Chondrocyte (in vitro differentiated cells): ENCODE results near the gene PLA2G2F. TPM values are rescaled to one million over a fixed set of nuclear protein-coding genes. Genes with fewer than 3 reads are reported as not detected.

Experiments
- DNase-seq: peaks from one replicate; pipeline ENCODE4 v3.0.0; 2021; ENCODE audit warnings: mixed read lengths, low spot score
- H3K27ac Mint-ChIP-seq: one replicate; pipeline ENCODE4 v1.8.0; 2021; ENCODE audit warnings: mild to moderate bottlenecking, moderate library complexity, mixed read lengths; ENCODE audit not compliant: unreplicated experiment
- H3K27me3 Mint-ChIP-seq: 2 replicates; pipeline ENCODE4 v1.8.0; 2021; ENCODE audit warnings: low read depth, mixed read lengths
- H3K36me3 Mint-ChIP-seq: 2 replicates; pipeline ENCODE4 v1.8.0; 2021; ENCODE audit warnings: low read depth, mixed read lengths
- H3K4me1 Mint-ChIP-seq: 2 replicates; pipeline ENCODE4 v1.8.0; 2021; ENCODE audit warnings: low read depth, mild to moderate bottlenecking, mixed read lengths
- H3K4me3 Mint-ChIP-seq: one replicate; pipeline ENCODE4 v1.8.0; 2021; ENCODE audit warnings: mild to moderate bottlenecking, moderate library complexity, mixed read lengths; ENCODE audit not compliant: unreplicated experiment
- H3K9me3 Mint-ChIP-seq: 2 replicates; pipeline ENCODE4 v1.8.0; 2021; ENCODE audit warnings: low read depth, mixed read lengths
- total RNA-seq: library from RNA; stranded (reverse); gene quantifications from 3 replicates; pipeline ENCODE4 v1.2.1, GENCODE V29; 2021
- TF ChIP-seq, protein P1 (sequence below): fragments of 200-600 bp; sonication (generic); IDR thresholded peaks from 2 replicates; pipeline ENCODE4 v1.5.0; 2021; ENCODE audit warnings: antibody characterized with exemption, mild to moderate bottlenecking, moderate library complexity

The PLA2G2F gene
- total RNA-seq, 1 donor from 2014 or later: not detected

DNA sequence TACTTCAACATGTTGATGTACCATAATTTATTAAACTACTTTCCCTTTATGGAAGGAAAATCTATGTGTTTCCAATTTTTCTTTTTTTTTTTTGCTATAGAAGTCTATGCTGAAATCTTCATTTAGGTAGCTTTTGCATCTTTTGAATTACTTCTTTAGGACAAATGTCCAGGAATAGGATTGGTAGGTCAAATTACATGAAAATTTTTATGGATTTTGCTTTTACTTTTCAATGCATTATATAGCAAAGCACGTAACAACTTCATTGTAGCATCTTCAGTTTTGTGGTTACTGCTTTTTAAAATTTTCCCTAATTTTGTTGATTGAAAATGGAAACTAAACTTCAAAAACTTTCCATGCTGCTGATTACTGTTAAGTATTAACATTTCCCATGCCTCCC, 59.2 kb downstream of the PLA2G2F start:
- TF ChIP-seq, protein P1, sequence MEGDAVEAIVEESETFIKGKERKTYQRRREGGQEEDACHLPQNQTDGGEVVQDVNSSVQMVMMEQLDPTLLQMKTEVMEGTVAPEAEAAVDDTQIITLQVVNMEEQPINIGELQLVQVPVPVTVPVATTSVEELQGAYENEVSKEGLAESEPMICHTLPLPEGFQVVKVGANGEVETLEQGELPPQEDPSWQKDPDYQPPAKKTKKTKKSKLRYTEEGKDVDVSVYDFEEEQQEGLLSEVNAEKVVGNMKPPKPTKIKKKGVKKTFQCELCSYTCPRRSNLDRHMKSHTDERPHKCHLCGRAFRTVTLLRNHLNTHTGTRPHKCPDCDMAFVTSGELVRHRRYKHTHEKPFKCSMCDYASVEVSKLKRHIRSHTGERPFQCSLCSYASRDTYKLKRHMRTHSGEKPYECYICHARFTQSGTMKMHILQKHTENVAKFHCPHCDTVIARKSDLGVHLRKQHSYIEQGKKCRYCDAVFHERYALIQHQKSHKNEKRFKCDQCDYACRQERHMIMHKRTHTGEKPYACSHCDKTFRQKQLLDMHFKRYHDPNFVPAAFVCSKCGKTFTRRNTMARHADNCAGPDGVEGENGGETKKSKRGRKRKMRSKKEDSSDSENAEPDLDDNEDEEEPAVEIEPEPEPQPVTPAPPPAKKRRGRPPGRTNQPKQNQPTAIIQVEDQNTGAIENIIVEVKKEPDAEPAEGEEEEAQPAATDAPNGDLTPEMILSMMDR: no peak
- Mint-ChIP-seq H3K27me3 (peaks cover 61% of the 10 kb centered on the region), H3K9me3 (no peaks in the 10 kb centered on the region), H3K27ac (no peak overlapping the region), H3K36me3 (no peaks in the 10 kb centered on the region), H3K4me3 (no peak overlapping the region), H3K4me1 (no peaks in the 10 kb centered on the region)
- no peak for DNase-seq

DNA sequence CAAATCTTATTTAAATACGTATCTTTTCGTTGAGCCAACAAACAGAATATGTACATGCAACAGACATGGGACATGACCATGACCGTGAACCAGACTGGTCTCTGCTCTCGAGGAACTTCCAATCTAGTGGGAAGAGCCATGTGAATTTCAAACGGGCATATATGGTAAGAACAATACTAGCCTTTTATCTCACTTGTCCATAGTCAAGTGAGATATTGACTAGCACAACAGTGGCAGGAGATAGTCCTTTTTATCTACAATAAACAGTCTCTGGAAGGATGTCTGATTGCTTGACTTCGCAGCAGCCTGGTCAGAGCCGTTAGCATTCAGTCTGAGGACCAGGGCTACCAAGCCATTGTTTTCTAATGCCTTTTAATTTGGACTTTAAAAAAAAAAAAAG, 59.8 kb downstream of the PLA2G2F start:
- H3K4me1 Mint-ChIP-seq: no peaks in the 10 kb centered on the region
- H3K27me3 Mint-ChIP-seq: peaks cover 66% of the 10 kb centered on the region
- DNase-seq: no peak
- TF ChIP-seq, protein P1: no peak
- H3K9me3 Mint-ChIP-seq: no peaks in the 10 kb centered on the region
- no peak overlapping the region for H3K4me3 Mint-ChIP-seq
- no peak overlapping the region for H3K27ac Mint-ChIP-seq
- no peaks in the 10 kb centered on the region for H3K36me3 Mint-ChIP-seq

DNA sequence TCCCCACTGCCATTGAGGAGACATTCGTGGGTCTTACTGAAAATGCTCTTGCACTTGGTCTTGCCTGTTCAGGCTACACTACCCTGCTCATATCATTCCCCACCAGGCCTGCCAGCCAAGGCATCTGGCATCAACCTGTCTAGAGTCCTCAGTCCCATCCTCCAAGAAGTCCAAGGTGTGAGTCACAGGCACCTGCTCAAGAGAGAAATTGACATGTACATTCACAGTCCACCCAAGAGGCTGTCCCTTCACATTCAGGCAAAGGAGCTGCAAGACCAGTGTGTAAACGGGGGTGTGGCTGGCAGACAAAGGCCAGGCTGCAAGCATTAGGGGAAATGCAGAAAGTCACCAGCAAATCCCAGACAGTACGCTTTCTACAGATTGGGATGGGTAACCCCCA, 60.3 kb downstream of the PLA2G2F start:
- DNase-seq: no peak
- H3K27ac Mint-ChIP-seq: no peak overlapping the region
- peaks cover 63% of the 10 kb centered on the region for H3K27me3 Mint-ChIP-seq
- TF ChIP-seq, protein P1: no peak
- no peak overlapping the region for H3K4me3 Mint-ChIP-seq
- H3K36me3 Mint-ChIP-seq: no peaks in the 10 kb centered on the region
- H3K9me3 Mint-ChIP-seq: no peaks in the 10 kb centered on the region
- H3K4me1 Mint-ChIP-seq: no peaks in the 10 kb centered on the region

DNA sequence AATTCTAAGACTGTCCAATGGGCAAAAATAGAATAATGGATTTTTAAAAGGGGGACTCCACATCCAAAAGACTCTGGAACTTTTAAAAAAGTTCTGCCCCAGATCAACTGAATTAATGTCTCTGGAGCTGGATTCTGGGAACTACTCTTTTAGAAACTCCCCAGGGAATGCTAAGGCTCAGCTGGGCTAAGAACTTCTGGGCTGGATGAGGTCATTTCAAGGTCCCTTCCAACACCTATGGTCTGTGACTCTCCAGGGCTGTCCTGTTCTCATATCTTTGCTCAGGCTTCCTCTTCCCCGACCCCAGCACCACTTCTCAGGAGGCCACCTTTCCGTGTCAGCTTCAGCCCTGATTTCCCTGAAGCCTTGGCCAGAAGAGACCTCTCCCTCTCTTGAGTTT, 60.7 kb downstream of the PLA2G2F start:
- TF ChIP-seq, protein P1: no peak
- DNase-seq: no peak
- Mint-ChIP-seq H3K36me3 (no peaks in the 10 kb centered on the region), H3K9me3 (no peaks in the 10 kb centered on the region), H3K4me3 (no peak overlapping the region), H3K4me1 (no peaks in the 10 kb centered on the region), H3K27ac (no peak overlapping the region), H3K27me3 (peaks cover 61% of the 10 kb centered on the region)

Other genes starting within 250 kb of the PLA2G2F start
- gene PLA2G2E, start 215.7 kb upstream of the PLA2G2F start, total RNA-seq: not detected in 3 replicates
- gene PLA2G2A, start 159.7 kb upstream of the PLA2G2F start, total RNA-seq: not detected in 3 replicates
- gene PLA2G5, start 69.1 kb upstream of the PLA2G2F start, total RNA-seq: not detected in 3 replicates
- not detected in 3 replicates for gene PLA2G2D, start 19.8 kb upstream of the PLA2G2F start, total RNA-seq
- gene UBXN10, start 46.8 kb downstream of the PLA2G2F start, total RNA-seq: not detected in 3 replicates
- not detected in 3 replicates for gene PLA2G2C, start 47.2 kb downstream of the PLA2G2F start, total RNA-seq
- gene VWA5B1, start 151.6 kb downstream of the PLA2G2F start, total RNA-seq: not detected in 3 replicates